ENCODE measurements around the gene CACNB4. TPM values are rescaled to one million over a fixed set of nuclear protein-coding genes. Genes with fewer than 3 reads are reported as not detected.
A peak's percentile ranks its signal among the peaks of the same experiment; 100 is the strongest.

CACNB4 gene
- total and polyA plus RNA-seq, 10 of the 15 experiments (the other 5 are each of a cell fraction or from before 2014, with no cell fraction given), result 2.0 to 21.6 (median 9.3) TPM

GRCh38 chr2:151972241-151973012, 126.4 kb downstream of the CACNB4 start:
- Histone ChIP-seq H3K4me2 (ENCODE audit: control insufficient read depth, insufficient read depth) (no peak overlapping the region), H3K4me1 (ENCODE audit: control insufficient read depth, insufficient read depth, low read length) (peaks cover 10% of the 10 kb centered on the region; the same call in 1 of the 2 replicates), H3K9me3 (replicated peaks; ENCODE audit: control insufficient read depth, insufficient read depth, low read length) (no peaks in the 10 kb centered on the region; the same call in 2 of the 3 replicates), H3K36me3 (ENCODE audit: control insufficient read depth in 2 of 2, insufficient read depth in 2 of 2, low read length in 1 of 2) (no peaks in the 10 kb centered on the region), H3K4me3 (no peak overlapping the region), H4K20me1 (ENCODE audit: control insufficient read depth, insufficient read depth) (no peaks in the 10 kb centered on the region), H2AFZ (ENCODE audit: control insufficient read depth, low read depth, low read length) (no peak overlapping the region), H3K27ac (ENCODE audit: control insufficient read depth, insufficient read depth) (no peak overlapping the region), H3K9ac (ENCODE audit: control insufficient read depth, insufficient read depth, low read length) (no peak overlapping the region), H3K79me2 (ENCODE audit: control insufficient read depth, insufficient read depth, low read length) (no peaks in the 10 kb centered on the region), H3K27me3 (replicated peaks in 1 of 2; ENCODE audit: control insufficient read depth in 2 of 2, insufficient read depth in 2 of 2, low read length in 1 of 2) (peaks cover 0 to 2% of the 10 kb centered on the region in 2 experiments; a peak in 2 of 4 replicates)
- in situ Hi-C loops (cut with MboI) (no loop called here), intact Hi-C loops (cut with micrococcal nuclease; ENCODE audit: unreplicated experiment) (no loop called here)
- ChIA-PET SMC1A (ENCODE audit: uncharacterized antibody, unreplicated experiment) (interaction anchor here (1.0 to 1.3 kb wide), 2 partner anchors 8 to 21 kb away, joined by 3 to 4 read pairs; no protein-coding TSS in a partner anchor), POLR2A (interaction anchor here (0.7 kb wide), 1 partner anchor 64 kb away, joined by 5 read pairs; no protein-coding TSS in a partner anchor), RAD21 (ENCODE audit: unreplicated experiment) (interaction anchor here (0.7 to 1.2 kb wide), 2 partner anchors 53 to 106 kb away, joined by 3 read pairs; no protein-coding TSS in a partner anchor), CTCF (interaction anchor here (0.8 to 1.7 kb wide), 3 partner anchors 20 to 53 kb away, joined by 3 to 4 read pairs (median 3); no protein-coding TSS in a partner anchor)
- no peak for DNase-seq (ENCODE audit: low read depth, low spot score)
- no TSS peak for BruUV-seq (replicated peaks)
- TF ChIP-seq LARP7 (IDR thresholded peaks at IDR 0.05) (no peak), SIX5 (IDR thresholded peaks at IDR 0.05; ENCODE audit: low read depth, low read length, severe bottlenecking) (no peak), MYB (IDR thresholded peaks at IDR 0.05; ENCODE audit: borderline replicate concordance, low read depth, low read length) (no peak), MYC (IDR thresholded peaks at IDR 0.05; ENCODE audit: insufficient read depth, insufficient read length, insufficient replicate concordance, low read length, severe bottlenecking) (no peak), GATAD2B (conservative IDR thresholded peaks at IDR 0.05; ENCODE audit: low read depth) (no peak), ZNF207 (IDR thresholded peaks at IDR 0.05; ENCODE audit: borderline replicate concordance) (no peak), CTCF (IDR thresholded peaks at IDR 0.05 in 2 of 3, conservative IDR thresholded peaks at IDR 0.05 in 1 of 3; ENCODE audit: control insufficient read depth in 2 of 3, extremely low read depth in 1 of 3, insufficient read depth in 1 of 3, low read depth in 3 of 3, low read length in 3 of 3) (no peak), BMI1 (IDR thresholded peaks at IDR 0.05; ENCODE audit: borderline replicate concordance) (no peak), FOS (IDR thresholded peaks at IDR 0.05; ENCODE audit: borderline replicate concordance, extremely low read depth, insufficient read length) (no peak), KAT2A (conservative IDR thresholded peaks at IDR 0.05; ENCODE audit: control insufficient read depth, low read depth, low read length) (no peak)
- WGBS (ENCODE audit: insufficient coverage, insufficient replicate concordance, low lambda C conversion rate, missing lambda C conversion rate), result 41% methylated on average over 8 of the region's 8 CpGs
- peak; percentile 75 for FAIRE-seq
- ATAC-seq, result no peak
